ENCODE measurements around the gene OTOG.

OTOG gene

DNA sequence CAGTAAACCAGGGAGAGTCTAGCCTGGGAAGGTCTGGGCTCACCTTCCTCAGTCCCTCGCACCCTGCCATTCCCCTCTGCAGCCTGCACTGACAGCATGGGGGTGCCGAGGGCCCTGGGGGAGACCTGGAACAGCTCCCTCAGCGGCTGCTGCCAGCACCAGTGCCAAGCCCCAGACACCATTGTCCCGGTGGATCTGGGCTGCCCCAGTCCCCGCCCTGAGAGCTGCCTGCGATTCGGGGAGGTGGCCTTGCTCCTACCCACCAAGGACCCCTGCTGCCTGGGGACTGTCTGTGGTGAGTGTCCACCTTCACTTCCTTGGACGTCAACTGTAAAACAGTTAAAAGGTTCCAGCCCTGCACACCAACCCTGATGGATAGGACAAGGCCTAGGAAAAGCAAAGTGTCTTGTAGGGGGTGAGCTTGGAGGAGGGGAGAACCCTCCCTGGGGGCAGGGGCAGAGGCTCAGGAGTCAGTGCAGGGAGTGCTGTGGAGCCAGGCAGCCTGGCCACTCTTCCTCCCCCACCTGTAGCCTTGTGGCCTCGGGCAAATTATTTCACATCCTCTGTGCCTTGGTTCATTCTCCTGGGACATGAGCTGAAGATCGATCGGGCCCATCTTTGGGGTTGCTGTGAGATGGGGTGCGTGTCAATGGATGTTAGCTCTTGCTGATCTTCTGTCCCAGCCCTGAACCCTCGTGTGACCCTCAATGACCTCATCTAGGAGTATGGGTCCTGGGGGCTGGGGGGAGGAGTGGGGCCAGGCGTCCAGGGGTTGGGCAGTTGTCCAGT is 87.1 kb downstream of the OTOG start:
- DNase-seq (ENCODE audit: low read depth in 2 of 2), result no peak

- DNase-seq (ENCODE audit: low read depth in 2 of 2), result no peak
These were observed 87.9 kb downstream of the OTOG start for GRCh38 chr11:17634776-17635550.

DNA sequence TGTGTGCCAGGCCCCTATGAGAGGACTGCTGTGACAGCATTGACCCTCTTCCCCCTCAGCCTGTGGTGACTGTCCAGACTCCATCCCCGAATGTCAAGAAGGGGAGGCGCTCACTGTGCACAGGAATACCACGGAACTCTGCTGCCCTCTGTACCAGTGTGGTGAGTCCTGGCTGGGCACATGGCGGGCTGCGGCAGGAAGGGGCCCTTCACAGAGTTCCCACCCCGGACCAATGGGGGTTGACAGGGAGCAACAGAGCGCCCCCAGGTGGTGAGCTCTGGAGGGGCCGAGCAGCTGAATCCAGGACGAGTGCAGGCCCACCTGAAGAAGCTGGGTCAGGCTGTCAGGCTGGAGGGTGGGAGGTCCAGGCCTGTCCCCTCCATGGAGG is 88.5 kb downstream of the OTOG start:
- DNase-seq (ENCODE audit: low read depth in 2 of 2), result no peak

- DNase-seq (ENCODE audit: low read depth in 2 of 2), result no peak
These were observed 89.7 kb downstream of the OTOG start for GRCh38 chr11:17636721-17637120.

GRCh38 chr11:17637901-17638300 is 90.8 kb downstream of the OTOG start:
- DNase-seq (ENCODE audit: low read depth in 2 of 2), result no peak

GRCh38 chr11:17638311-17638710 is 91.3 kb downstream of the OTOG start:
- DNase-seq (ENCODE audit: low read depth in 2 of 2), result no peak

DNA sequence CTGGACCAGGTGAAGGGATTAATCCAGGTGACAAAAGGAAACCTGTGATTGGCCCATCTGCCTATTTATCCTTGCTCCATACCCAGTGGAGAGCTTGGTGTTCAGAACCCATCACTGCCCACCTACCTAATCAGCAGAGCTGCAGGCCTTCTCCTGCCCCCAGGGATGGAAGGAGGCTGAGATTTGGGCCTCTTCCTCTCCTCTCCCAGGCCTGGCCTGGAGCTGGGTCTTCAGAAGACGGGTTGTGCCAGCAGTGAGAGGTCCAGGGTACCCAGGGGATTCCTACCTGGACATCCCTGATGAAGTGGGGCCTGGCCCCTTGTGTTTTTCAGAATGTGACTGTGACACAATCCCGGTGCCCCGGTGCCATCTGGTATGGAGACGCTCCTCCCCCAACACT is 92.0 kb downstream of the OTOG start:
- DNase-seq (ENCODE audit: low read depth in 2 of 2), result no peak

DNA sequence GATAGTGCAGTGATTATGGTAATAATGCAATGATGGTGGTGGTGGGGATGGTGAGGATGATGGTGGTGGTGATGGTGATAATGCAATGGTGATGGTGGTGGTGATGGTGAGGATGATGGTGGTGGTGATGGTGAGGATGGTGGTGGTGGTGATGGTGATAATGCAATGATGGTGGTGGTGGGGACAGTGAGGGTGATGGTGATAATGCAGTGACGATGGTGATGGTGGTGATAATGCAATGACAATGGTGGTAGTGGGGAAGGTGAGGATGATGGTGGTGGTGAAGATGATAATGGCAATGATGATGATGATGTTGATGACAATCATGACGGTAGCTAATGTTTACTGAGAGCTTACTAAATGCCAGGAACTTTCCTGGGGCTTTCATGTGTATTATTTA is 92.7 kb downstream of the OTOG start:
- DNase-seq (ENCODE audit: low read depth in 2 of 2), result no peak

DNA sequence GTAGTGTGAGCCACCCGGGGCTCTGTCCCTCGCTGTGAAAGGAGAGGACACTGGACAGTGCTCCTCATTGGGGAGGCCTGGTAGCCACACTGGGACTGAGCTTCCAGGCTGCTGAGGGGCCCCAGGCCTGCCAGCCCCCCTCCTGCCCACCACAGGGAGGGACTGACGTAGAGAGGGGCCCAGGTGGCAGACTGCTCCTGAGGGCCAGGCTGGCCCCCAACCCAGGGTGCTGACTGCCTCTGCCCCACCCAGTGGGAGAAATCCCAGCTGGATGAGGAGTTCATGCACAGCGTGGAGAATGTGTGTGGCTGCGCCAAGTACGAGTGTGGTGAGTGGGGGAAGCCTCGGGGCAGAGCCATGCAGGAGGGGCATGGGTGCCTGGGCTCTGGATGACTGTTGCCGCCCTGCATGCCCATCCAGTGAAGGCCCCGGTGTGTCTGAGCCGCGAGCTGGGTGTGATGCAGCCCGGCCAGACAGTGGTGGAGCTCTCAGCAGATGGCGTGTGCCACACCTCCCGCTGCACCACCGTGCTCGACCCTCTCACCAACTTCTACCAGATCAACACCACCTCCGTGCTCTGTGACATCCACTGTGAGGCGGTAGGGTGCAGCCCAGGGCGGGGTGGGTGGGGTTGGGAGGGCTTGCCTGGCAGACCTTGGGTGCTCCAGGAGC is 93.6 kb downstream of the OTOG start:
- DNase-seq (ENCODE audit: low read depth in 2 of 2), result no peak

GRCh38 chr11:17641792-17642350 is 94.8 kb downstream of the OTOG start:
- DNase-seq (ENCODE audit: low read depth in 2 of 2), result no peak

GRCh38 chr11:17642370-17642769 is 95.3 kb downstream of the OTOG start:
- no peak for DNase-seq (ENCODE audit: low read depth in 2 of 2)

DNA sequence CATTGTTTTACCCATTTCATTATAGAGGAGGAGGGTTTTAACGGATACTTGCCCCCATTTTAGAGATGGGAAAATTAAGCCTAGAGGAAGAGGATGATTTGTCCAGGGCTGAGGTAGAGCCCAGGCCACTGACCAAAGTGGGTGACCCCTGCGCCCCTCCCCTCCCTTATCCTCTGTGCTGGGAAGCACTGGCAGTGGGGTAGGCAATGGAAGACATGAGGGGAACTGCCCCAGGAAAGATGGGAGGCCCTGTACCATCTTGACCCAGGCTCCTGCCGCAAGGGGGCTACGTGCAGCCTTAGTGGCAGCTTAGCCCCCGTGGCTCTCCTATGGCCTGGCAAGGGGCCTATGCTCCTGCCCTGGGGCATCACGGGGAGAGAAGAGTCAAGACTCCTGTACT is 95.9 kb downstream of the OTOG start:
- DNase-seq (ENCODE audit: low read depth in 2 of 2), result no peak

DNA sequence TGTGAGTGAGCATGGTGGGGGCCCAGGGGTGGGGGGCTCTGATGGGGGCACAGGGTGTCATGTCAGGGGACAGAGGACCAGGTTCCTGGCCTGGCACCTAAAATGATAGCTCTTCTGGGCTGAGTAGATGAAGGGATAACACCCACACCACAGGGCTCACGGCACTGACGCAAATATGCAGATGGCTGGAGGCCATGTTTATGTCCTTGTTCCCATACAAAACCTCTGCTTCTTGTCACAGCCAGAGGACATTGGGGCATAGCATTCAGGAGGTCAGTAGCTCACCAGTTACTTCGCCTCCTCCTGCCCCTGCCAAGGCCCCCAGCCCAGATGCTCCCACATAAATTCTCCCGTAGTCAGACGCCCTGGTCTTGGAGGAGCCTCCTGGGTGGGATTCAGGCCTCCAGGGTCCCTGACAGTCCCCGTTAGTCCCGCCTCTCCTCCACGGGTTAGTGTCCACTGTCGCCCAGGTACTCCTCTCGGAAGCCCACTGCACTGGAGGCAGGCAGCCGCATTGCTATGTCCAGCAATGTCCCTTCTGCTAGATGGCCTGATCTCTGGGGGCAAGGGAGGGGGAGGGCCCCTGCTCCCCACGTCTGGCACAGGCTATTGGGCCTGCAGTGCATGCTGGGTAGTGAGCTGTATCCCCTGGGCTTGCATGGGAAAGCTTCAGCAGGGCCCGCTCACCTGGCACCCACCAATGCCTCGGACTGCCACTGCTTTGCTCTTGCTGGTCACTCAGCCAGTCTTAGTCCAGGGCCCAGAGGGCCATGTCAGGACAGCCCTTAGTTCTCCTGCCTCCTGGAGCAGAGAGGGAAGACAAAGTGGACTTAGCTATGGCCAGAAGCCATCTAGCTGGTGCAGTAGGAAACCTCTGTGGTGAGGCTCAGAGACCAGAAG is 96.7 kb downstream of the OTOG start:
- no peak for DNase-seq (ENCODE audit: low read depth in 2 of 2)

- no peak for DNase-seq (ENCODE audit: low read depth in 2 of 2)
These were observed 98.3 kb downstream of the OTOG start for GRCh38 chr11:17645190-17645970.

DNA sequence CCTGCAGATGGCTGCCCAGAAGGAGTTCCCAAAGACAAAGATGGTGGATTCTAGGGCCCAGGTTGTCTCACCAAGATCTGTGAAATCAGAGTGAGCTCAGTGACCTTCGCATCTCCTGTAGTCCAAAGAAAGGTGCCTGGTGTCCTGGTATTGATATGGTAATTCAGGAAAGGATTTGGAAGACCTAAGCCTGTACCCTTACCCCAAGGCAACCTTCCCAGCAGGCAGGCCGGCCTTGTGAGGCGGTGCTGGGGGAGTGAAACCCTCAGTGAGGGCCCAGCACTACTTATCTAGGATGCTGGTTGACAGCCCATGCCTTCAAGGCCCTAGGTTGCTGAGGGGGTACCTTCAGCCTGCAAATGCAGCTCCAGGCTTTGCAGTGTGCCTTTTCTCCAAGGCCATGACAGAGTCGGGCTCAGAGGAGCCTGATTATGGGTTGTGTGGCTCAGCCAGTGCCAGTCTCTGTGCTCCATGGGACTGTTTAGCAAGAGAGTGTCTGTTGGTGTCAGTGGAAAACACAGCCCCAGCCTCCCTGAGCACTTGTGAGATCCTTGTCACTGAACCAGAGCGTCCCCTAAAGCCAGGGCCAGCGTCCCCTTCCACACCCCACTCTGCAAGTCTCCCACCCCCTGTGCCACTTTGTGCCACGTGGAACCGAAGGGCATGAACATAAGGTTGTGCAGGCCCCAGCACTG is 99.5 kb downstream of the OTOG start:
- DNase-seq (ENCODE audit: low read depth in 2 of 2), result no peak

DNA sequence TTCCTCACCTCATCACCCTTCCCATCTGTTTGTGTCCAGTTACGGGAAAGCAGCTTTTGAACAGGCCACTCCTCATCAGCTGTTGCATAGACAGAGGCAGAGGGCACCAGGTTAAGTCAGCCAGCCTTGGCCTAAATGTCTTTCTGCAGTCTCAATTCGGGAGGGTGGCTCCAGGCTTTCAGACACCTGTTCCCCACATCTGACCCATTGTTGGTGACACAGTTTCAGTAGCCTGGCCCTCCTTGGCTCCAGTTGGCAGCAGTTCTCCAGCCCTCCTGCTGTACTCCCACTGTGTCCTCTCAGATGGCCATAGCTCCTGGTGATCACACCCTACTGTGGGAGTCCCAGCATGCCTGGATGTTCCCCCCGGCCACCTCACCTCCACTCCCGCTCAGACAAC is 101.5 kb downstream of the OTOG start:
- DNase-seq (ENCODE audit: low read depth in 2 of 2), result no peak

DNA sequence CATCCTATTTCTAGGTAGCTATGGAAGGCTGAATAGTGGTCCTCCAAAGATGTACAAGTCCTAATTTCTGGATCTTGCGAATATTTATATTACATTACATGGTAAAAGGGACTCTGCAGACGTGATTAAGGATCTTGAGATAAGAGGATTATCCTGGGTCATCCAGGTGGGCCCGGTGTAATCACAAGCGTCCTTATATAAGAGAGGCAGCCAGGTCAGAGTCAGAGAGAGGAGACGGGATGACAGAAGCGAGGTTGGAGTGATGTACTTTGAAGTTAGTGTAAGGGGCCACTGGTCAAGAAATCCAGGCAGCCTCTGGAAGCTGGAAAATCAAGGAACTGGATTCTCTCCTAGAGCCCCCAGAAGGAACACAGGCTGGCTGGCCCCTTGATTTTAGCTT is 102.2 kb downstream of the OTOG start:
- DNase-seq (ENCODE audit: low read depth in 2 of 2), result no peak

GRCh38 chr11:17649696-17650095 is 102.6 kb downstream of the OTOG start:
- no peak for DNase-seq (ENCODE audit: low read depth in 2 of 2)

DNA sequence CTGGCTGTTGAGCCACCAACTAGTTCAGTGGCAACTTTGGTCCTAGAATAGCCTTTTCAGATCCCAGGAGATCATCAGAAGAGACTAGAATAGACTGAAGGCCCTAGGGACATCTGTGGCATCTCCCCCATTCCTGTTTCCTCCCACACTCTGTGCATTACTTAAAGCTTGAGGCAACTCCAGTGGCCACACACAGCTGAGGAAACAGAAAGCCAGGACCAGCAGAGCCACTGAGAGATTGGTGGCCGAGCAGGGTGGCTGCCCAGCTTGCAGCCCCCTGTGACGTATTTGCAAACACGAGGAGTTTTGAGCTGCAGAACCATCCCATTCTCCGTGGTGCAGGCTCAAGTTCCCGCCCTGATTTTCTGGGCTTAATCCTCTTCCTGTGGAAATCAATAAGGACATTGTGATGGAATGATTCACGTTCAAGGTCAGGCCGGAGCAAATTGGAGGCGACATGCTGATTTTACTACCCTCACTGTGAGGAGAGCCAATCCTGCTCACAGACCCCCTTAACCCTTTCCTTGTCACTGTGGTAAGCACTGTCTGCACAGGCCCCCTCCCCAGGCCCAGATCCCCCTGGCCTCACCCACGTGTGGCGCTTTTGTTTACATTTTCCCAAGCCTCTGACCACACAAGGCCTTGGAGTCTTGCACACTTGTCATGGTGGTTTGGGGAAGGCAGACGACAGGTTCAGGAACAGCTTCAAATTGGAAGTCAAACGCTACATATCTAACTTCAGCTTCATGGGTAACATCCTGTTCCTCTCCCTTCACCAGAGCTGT is 103.3 kb downstream of the OTOG start:
- DNase-seq (ENCODE audit: low read depth in 2 of 2), result no peak

All from stimulated activated CD8-positive, alpha-beta memory T cell treated with anti-CD3 and anti-CD28 coated beads, Interleukin-15, amount 100 ng/mL, for 48 hours (primary cell).